Right renal cortex interstitium (tissue), 3 donors: ENCODE results near the gene CACNA1B. TPM values are rescaled to one million over a fixed set of nuclear protein-coding genes. Genes with fewer than 3 reads are reported as not detected.
"Not testable (repeated sequence)": the region's sequence is repeated elsewhere in the genome, so short reads cannot be mapped to it uniquely, and the experiment has no call there.

Experiments
- DNase-seq, 3 donors: peaks; one replicate each; pipeline ENCODE4 v3.0.0-alpha.2; 2013; ENCODE audit warnings: low read depth in 3 of 3, low spot score in 2 of 3
- polyA plus RNA-seq, 3 donors: library from polyadenylated mRNA; unstranded; fragments of 120-200 nt; gene quantifications; one replicate each; pipeline ENCODE4 v1.2.1, GENCODE V29; 2013; ENCODE audit not compliant: insufficient read length in 3 of 3

Gene CACNA1B
- polyA plus RNA-seq, 3 donors: 0.11 to 0.18 (median 0.17) TPM

DNA sequence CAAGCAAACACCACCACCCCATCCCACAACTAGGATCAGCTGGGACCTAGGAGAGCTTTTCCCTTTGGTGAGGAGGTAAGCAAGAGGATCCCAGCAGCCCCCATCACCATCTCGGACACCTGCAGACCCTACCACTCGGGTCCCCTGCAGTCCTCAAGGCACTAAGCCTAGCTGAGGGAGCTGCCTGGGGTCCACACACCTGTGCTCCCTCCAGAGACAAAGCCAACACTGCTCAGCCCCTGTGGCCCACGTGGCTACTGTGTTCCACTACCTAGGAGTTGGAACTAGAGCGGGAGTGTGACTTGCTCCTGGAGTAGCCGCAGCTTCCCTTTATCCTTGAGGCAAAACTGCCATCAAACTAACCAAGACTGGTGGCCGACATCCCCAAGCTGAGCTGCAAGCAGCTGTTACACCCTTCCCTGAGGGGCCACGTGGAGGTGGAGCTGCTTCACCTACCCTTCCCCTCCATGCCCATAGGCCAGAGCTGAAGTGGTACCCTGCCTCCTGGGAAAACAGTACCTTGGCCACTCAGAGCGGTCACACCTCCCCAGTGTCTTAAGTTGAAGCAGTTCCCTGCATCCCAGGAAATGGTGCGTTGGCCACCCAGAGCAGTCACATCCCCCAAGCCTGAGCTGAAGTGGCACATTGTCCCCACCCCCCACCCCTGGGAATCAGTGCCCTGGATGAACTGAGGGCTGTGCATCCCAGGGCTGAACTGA, 205.5 kb downstream of the CACNA1B start:
- no peak for DNase-seq

DNA sequence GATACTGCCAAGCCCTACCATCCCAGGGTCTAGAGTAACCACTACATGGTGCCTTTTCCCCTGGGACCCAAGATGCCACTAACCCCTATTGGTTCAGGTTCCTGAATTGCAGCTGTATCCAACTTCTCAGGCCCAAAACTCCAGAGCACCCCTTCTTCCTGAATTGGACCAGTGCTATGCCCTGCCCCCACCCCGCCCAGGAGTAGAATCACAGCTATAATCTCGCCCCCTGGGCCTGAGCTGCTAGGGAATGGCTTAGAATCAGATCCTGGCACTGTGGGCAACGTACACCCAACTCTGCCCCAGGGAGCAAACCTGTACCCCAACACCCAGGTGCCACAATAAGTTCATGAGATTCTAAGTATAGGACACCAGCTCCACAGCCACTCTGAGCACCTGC, 206.3 kb downstream of the CACNA1B start:
- DNase-seq: no peak

DNA sequence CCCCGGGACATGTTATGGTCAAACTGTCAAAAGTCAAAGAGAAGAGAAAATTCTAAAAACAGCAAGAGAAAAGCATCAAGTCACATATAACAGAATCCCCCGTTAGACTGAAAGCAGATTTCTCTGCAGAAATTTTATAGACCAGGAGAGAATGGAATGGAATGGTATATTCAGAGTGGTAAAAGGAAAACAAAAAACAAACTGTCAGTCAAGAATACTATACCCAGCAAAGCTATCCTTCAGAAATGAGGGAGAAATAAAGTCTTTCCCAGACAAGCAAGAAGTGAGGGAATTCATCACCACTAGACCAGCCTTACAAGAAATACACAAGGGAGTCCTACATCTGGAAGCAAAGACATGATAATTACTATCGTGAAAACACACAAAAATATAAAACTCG, 208.0 kb downstream of the CACNA1B start:
- DNase-seq: no peak

DNA sequence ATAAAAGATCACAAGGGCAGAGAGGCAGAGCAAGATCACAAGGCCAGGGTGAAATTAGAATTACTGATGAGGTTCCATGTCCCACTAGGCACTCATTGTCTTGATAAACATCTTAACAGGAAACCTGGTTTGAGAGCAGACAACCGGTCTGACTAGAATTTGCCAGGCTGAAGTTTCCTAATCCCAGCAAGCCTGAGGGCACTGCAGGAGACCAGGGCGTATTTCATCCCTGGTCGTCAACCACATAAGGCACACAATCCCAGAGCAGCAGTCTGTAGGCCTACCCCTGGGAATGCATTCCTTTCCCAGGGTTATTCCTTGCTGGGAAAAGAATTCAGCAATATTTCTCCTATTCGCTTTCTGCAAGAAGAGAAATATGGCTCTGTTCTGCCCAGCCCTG, 214.5 kb downstream of the CACNA1B start:
- not testable (repeated sequence) for DNase-seq

DNA sequence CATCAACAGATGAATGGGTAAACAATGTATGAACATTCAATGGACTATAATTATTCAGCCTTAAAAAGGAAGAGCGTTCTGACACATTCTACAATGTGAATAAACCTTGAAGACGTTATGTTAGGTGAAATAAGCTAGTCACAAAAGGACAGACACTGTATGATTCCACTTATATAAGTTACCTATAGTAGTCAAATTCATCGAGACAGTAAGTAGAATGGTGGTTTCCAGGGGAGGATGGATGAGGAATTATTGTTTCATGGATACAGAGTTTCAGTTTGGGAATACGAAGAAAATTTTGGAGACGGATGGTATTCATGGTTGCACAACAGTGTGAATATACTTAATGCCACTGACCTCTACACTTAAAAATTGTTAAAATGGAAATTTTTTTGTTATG, 216.4 kb downstream of the CACNA1B start:
- DNase-seq: no peak

DNA sequence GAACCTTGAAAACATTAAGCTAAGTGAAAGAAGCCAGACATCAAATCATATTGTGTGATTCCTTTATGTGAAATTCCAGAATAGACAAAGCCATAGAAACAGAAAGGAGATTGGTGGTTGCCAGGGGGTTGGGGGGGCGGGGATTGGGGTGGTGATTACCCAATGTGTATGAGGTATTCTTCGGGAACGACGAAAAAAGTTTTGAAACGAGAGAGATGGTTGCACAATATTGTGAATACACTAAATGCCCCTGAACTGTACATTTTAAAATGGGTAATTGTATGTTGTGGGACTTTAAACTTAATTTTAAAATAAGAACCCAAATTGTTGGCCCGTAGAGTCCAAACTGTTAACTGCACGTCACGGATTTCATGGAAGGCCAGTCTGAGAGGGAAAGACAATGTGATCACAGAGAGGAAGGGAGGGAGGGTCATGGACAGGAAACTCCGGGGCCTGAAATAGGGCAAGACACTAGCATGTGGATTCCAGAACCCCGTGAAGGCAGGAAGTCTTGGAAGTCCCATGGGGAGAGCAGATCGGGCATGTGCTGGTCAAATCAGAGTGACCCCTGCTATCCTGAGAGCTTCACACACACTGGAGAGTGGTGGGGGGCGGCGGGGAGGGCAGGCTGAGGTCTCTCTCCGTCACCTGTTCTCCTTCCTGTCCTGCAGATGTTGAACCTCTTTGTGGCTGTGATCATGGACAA, 218.4 kb downstream of the CACNA1B start:
- DNase-seq: no peak

DNA sequence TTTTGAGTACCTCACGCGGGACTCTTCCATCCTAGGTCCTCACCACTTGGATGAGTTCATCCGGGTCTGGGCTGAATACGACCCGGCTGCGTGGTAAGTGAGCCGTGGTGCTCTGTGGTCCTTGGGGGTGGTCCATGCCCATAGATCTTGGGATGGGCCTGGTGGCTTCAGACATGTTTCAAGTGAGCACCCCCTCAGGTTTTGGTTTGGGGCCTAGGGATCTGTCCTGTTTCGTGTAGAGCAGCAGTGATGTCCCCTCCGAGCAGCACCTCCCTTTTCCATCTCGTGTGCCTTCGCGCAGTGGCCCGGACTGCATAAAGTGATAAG, 218.9 kb downstream of the CACNA1B start:
- no peak for DNase-seq

DNA sequence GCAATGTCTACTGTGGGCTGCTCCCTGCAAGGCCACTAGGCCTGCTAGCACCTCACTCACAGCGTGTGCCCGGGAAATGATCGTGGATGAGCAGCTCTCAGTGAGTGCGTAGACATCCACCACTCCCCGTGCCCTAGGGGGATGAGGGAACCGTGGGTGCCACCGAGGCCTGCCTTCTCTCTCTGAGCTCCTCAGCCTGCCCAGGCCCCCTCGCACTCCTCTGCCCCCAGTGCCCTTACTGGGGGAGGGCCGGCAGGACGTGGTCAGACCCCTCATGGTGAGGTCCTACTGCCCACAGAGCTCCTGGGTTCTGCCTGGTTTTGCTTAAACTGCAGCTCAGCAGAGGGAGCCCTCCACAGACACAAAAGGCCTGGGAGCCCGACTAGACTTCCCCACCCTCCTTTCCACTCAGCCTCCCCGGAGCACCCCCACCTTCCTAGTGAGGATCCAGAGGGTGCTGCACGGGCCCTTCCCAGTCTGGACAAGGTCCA, 220.0 kb downstream of the CACNA1B start:
- no peak for DNase-seq

DNA sequence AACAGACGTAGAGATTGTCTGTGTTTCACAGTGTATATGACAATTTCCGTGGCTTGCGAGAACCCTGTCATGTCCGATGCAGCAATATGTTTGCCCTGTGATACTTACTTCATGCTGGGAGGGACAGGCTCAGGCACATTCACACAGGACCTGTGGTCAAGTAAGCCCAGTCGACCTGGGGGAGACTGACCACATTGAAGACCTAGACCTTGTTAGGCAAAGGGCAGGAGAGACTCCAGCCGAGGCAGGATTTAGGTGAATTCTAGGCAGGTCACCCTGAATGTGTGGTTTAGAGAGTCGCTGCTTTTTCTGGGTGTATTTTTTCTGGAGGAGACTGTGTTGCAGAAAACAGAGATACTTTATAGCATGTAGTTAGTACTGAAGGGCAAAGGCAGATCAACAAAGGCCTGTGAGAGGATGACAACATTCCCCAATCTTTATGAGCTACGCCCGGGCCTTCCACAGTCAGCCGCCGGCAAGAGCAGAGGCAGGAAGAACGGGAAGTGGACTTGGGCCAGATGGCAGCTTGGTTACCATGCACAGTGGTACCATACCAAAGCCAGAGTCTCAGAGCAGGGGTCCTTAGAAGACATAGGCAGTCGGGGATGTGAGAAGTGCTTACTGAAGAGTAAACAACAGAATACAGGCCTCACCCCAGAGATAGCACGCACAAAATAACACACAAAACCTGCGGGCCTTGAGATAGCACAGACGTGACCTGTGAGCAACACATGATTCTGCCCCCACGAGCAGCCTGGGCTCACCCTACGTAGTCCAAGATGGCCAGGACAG, 220.7 kb downstream of the CACNA1B start:
- DNase-seq: no peak

DNA sequence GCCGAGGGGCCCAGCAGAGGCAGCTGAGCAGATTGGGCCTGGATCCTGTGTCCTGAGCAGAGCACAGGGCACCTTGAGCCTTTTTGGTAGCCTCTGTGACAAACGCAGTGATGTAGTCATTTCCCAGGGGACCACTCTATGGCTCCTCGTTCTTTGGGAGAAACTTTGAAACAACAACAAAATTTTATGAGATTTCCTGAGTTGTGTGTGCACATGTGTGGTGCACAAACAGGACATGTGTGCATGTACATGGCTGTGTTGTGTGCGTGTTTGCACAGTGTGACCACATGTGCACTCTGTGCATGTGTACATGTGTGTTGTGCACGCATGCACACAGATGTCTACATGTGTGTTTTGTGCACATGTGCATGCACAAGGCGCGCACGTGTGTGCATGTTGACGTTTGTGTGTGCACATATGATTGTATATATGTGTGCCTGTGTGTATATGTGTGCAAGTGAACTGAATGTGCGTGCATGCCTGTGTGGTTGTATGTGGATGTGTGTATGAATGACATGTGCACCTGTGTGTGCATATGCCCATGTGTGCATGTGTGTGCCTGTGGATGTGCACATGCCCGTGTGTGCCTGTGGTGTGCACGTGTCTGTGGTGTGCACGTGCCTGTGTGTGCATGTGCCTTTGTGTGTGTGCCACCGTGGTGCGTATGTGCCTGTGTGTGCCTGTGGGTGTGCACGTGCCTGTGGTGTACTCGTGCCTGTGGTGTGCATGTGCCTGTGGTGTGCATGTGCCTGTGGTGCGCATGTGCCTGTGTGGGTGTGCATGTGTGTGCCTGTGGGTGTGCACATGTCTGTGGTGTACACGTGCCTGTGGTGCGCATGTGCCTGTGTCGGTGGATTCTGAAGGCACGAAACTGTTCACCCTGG, 221.6 kb downstream of the CACNA1B start:
- no peak for DNase-seq

DNA sequence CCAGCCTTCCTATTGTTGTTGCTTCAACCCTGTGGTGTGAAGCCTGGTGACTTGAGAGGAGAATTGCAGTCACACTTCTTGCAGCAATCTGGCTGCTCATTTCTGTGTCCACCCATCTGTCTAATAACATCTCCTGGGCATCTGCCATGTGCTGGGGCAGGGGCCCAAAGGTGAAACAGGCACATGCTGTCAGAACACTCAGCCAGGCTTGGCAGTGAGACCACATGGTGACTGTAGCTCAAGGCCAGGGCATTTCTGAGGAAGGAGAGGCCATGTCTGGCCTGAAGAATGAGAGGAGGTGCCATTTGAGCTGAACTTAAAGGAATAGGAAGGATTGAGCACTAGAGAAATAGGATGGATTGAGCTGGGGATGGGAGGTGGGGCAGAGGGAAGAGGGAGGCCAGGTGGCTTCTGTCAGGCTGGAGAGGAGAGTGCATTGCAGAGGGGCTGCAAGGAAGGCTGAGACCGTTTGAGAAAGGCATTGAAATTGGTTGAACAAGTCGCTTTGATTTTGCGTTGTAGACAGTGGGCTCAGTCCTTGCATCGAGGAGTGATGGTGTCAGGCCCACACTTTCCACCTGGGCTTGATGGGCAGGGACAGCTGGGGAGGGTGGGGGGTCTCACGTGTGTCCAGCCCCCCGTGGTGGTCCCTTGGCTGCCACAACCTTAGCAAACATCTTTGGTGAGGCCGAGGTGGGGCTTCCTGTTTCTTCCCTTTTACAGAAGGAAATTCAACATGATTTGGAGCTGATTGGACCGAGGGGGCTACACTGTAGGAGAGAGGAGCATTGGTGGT, 222.4 kb downstream of the CACNA1B start:
- DNase-seq: no peak

DNA sequence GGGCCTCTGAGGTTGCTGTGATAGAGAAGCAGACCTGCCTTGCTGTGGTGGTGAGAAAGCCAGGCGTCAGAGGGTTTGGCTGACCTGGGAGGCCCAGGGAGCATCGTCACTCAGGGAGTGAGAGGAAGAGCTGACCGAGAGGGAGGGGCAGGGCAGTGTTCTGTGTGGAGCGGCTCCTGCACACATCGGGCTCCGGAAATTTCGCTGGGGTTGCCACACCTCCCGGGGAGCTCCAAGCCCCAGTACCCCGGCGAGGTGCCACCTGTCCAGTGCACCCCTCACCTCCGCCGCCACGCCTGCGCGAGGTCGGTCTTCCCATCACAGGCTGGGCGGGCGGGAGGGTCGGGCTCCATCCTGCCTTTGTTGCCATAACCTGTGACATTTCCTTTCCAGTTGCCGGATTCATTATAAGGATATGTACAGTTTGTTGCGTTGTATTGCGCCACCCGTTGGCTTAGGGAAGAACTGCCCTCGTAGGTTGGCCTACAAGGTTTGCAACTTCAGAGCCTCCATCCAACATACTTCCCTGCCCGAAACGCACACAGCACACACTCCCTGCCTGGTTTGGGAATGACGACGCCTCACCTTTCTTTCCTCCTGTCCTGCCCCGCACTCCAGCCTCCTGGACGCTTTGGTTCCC, 223.2 kb downstream of the CACNA1B start:
- DNase-seq: no peak

DNA sequence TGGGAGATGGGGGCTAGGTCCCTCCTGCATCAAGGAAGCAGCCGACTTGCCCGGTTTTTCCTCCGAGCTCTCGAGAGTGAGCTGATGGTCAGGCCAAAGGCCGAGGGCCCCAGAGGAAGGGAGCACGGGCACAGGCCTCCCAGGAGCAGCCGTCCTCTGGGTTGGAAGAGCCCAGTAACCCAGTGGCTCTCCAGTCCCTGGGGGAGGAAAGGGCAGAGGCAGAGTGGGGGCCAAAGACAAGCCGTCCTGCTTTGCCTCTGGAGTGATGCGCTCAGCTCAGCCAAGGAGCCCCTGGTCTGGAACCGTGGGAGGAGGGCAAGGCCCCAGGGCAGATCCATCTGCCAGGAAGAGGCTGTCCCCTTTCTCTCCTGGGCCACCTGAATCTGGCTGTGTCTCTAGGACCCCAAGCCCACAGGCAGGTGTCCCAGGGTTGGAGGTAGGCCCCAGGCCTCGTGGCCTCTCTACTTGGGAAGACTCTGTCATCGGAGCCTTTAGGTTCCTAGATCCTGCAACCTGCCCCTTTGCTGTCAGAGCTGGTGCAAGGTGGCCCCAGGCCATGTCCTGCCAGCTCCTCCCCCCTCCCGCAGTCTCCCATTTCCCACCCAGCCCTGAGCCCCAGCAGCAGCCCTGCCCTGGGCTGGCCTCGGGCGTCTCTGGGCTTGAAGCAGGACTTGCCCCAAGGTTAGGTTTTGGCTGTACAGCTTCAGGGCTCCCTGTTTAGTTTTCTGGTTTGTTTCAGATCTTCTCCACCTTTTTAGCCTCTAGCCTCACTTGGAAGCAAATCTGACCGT, 224.1 kb downstream of the CACNA1B start:
- no peak for DNase-seq

DNA sequence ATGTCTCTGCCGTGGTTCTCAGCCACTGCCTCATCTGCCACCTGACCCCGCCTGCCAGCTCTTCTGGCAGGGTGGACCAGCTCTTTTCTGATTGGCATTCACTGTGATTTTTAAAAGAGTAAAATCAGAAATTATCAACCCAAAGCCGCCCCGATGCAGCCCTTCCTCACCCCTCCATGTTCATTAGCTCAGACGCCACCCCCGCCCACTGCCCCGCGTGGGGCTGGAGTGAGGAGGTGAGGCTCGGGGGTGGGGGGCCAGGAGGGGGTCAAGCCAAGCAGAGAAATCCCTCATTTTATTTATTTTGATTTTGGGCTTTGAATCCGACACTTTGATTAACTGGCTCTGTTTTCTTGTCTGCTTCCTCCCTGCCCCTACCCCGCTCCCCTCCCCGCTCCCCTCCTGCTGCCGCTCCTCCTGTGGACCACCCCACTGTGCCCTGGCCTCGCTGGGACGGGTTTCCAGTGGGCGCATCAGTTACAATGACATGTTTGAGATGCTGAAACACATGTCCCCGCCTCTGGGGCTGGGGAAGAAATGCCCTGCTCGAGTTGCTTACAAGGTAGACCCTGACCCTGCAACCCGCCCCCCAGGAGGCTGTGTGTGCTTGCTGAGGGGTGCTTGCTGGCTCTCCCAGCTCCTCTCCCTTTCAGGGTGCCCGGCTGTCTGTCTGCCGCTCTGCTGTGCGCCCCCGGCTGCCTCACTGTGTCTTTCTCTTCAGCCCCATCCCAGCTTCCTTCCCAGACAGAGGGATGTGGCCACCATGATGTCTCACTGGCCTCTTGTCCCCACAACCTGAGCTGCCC, 224.9 kb downstream of the CACNA1B start:
- DNase-seq: no peak

DNA sequence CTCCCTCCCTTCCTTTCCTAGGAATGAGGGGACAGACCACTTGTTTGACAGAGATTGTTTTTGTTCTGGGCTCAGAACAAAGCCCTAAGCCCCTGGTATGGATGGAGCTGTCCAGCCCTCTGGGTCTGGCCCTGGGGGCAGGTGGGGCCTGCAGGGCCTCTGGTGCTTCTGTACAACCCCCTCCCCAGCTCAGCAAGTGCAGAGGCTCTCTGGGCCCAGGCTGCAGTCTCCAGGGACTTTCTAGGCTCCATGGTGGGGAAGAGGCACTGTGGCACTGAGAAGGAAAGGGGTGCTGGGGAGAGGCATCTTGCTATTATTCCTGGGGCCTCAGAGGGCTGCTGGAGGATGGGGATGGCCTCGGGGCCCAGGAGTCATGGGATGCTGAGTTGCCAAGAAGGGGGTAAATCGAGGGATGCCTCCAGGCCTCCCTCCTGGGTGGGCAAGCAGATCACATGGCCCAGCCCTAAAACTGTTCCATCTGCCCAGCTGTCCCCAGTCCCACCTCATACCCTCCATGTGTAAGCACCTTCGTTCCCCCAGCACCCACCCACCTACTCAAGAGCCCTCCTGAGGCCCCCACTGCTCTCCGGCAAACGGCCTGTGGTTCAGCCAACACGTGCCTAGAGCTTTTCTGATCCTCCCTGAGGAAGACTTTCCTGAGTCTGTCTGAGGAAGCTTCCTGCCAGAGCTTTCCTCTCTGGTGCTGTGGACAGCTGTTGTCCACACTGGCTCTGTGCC, 225.7 kb downstream of the CACNA1B start:
- DNase-seq: no peak

DNA sequence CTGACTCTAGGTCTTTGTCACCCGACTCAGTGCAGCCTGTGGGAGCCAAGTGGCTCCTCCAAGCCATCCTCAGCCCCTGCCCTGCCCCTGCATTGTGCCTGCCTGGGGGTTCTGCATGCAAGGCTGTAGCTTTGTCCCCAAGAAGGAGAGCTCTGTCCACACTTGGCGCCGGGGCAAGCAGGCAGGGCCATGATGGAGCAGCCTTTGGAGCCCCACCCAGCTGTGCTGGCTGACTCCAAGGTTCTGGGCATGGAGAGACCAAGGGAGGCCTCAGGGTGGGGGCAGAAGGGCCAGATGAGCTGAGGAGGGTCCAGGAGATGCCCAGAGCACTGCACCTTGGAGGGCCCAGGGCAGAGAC, 226.2 kb downstream of the CACNA1B start:
- no peak for DNase-seq
